B cell (primary cell): ENCODE data around the gene PARP3. TPM values are rescaled to one million over a fixed set of nuclear protein-coding genes. Genes with fewer than 3 reads are reported as not detected.

Experiments
- ATAC-seq: fragments of 200-7000 bp; cut with Tn5 transposase; one replicate; pipeline ENCODE4 v1.10.0; 2021; ENCODE audit warnings: low read depth, mild to moderate bottlenecking, moderate number of reproducible peaks, moderate library complexity
- CTCF ChIA-PET: fragments of 350-600 bp; sonication (Branson Sonifier 250); formaldehyde crosslinking; loops from one replicate; lab custom pipeline; 2021; ENCODE audit warnings: antibody characterized with exemption, inconsistent platforms; lab: Charles Lee
- POLR2A ChIA-PET: fragments of 350-600 bp; sonication (Branson Sonifier 250); formaldehyde crosslinking; loops from one replicate; lab custom pipeline; 2021; ENCODE audit warnings: antibody characterized with exemption; lab: Charles Lee
- DNase-seq: peaks from one replicate; pipeline ENCODE4 v3.0.0; 2013
- H2AFZ ChIP-seq: 2 replicates; pipeline ENCODE4 v1.6.1; 2012; ENCODE audit warnings: mild to moderate bottlenecking, low read depth, low read length; ENCODE audit not compliant: insufficient read depth, poor library complexity, severe bottlenecking
- H3K27ac ChIP-seq, 2 donors: 1 replicate in 1 of 2; 2 replicates in 1 of 2; pipeline ENCODE4 v1.5.1; 2012 to 2013; ENCODE audit warnings: low read length in 2 of 2, mild to moderate bottlenecking in 2 of 2, moderate library complexity in 1 of 2
- H3K27me3 ChIP-seq, 4 experiments: fragments of 200-600 bp in 1 of 4; sonication (generic) in 1 of 4; replicated peaks in 1 of 4; 1 replicate in 2 of 4; 2 replicates in 2 of 4; pipeline versions ENCODE4 v1.6.1 to v1.7.0; 2013 to 2016; ENCODE audit warnings: low read length in 3 of 4, mild to moderate bottlenecking in 2 of 4, mixed read lengths in 1 of 4, moderate library complexity in 1 of 4; ENCODE audit not compliant: insufficient read depth in 4 of 4, control insufficient read depth in 3 of 4; ENCODE audit errors: control extremely low read depth in 1 of 4
- H3K36me3 ChIP-seq, 2 experiments: replicated peaks in 1 of 2; 1 replicate in 1 of 2; 2 replicates in 1 of 2; pipeline versions ENCODE4 v1.6.1 to v1.7.1; 2013; ENCODE audit warnings: low read length in 1 of 2; ENCODE audit not compliant: insufficient read depth in 2 of 2, control insufficient read depth in 1 of 2; ENCODE audit errors: control extremely low read depth in 1 of 2, extremely low read depth in 1 of 2
- H3K4me1 ChIP-seq, 2 donors: fragments of 200-600 bp in 1 of 2; sonication (generic) in 1 of 2; 1 replicate in 1 of 2; 2 replicates in 1 of 2; pipeline versions ENCODE4 v1.5.1 to v1.6.1; 2013 to 2017; ENCODE audit warnings: low read length in 2 of 2; ENCODE audit not compliant: control insufficient read depth in 2 of 2, insufficient read depth in 2 of 2
- H3K4me2 ChIP-seq: replicated peaks from 2 replicates; pipeline ENCODE3; 2012; ENCODE audit warnings: mild to moderate bottlenecking, low read depth, low read length; ENCODE audit not compliant: poor library complexity, severe bottlenecking
- H3K4me3 ChIP-seq, 5 experiments: fragments of 200-600 bp in 1 of 5; sonication (generic) in 1 of 5; 1 replicate in 3 of 5; 2 replicates in 2 of 5; pipeline versions ENCODE4 v1.5.1 to v1.7.0; 2011 to 2016; ENCODE audit warnings: low read length in 4 of 5, mild to moderate bottlenecking in 4 of 5, low read depth in 2 of 5, control low read depth in 1 of 5, moderate library complexity in 1 of 5; ENCODE audit not compliant: insufficient read depth in 1 of 5; ENCODE audit errors: control extremely low read depth in 1 of 5, extremely low read depth in 1 of 5
- H3K79me2 ChIP-seq: fragments of 200-600 bp; sonication (generic); one replicate; pipeline ENCODE4 v1.6.0; 2016; ENCODE audit warnings: low read length; ENCODE audit not compliant: control insufficient read depth, insufficient read depth
- H3K9ac ChIP-seq: fragments of 200-600 bp; sonication (generic); 2 replicates; pipeline ENCODE4 v1.6.1; 2017; ENCODE audit warnings: mild to moderate bottlenecking, low read length, moderate library complexity
- H3K9me3 ChIP-seq, 3 donors: one replicate each; pipeline versions ENCODE4 v1.6.1 to v1.7.1; 2013; ENCODE audit warnings: low read length in 2 of 3; ENCODE audit not compliant: control insufficient read depth in 2 of 3, insufficient read depth in 1 of 3; ENCODE audit errors: control extremely low read depth in 1 of 3
- H4K20me1 ChIP-seq: 2 replicates; pipeline ENCODE4 v1.6.0; 2012; ENCODE audit warnings: mild to moderate bottlenecking, low read length; ENCODE audit not compliant: insufficient read depth, control insufficient read depth, poor library complexity, severe bottlenecking
- H3K27ac Mint-ChIP-seq: one replicate; pipeline ENCODE4 v1.8.0; 2021; ENCODE audit warnings: mixed read lengths
- H3K27me3 Mint-ChIP-seq: one replicate; pipeline ENCODE4 v1.8.0; 2021; ENCODE audit warnings: mixed read lengths
- H3K4me1 Mint-ChIP-seq: one replicate; pipeline ENCODE4 v1.8.0; 2021; ENCODE audit warnings: mixed read lengths
- H3K4me3 Mint-ChIP-seq: one replicate; pipeline ENCODE4 v1.8.0; 2021; ENCODE audit warnings: mixed read lengths
- H3K9me3 Mint-ChIP-seq: one replicate; pipeline ENCODE4 v1.8.0; 2022; ENCODE audit warnings: mixed read lengths; ENCODE audit not compliant: insufficient read depth
- CTCF ChIP-seq: fragments of 200-600 bp; IDR thresholded peaks from one replicate; pipeline ENCODE4 v1.8.0; 2022; ENCODE audit warnings: antibody characterized with exemption, mild to moderate bottlenecking
- EZH2 ChIP-seq: IDR thresholded peaks from 2 replicates; pipeline ENCODE4 v1.6.1; 2012; ENCODE audit warnings: borderline replicate concordance, low read depth, mild to moderate bottlenecking, moderate library complexity, low read length; ENCODE audit not compliant: insufficient read depth, poor library complexity, severe bottlenecking
- WGBS: methylation state at CpG from one replicate; pipeline ENCODE4 v1.1.5; 2013; ENCODE audit warnings: missing lambda C conversion rate; ENCODE audit not compliant: insufficient coverage; 5-methylcytosine and 5-hydroxymethylcytosine counted together
- intact Hi-C: fragments of 100-400 bp; cut with micrococcal nuclease; formaldehyde crosslinking; loops from one replicate; pipeline ENCODE4 v1.10.0; 2022
- polyA plus RNA-seq: library from polyadenylated mRNA; depleted of rRNA; stranded (reverse); fragments of >200 nt; gene quantifications from 2 replicates; pipeline ENCODE4 v1.2.3, GENCODE V29; 2012
- total RNA-seq, 2 donors: library from RNA; stranded (reverse); fragments of 120-200 nt in 1 of 2; gene quantifications; 1 replicate in 1 of 2; 2 replicates in 1 of 2; pipeline versions ENCODE4 v1.2.3 to v1.2.4, GENCODE V29; 2013 to 2022

Gene PARP3
- total and polyA plus RNA-seq, 2 donors (not counting 1 experiment from before 2014, with no cell fraction given) = 17.7 to 29.7 TPM

- no peak overlapping the region for H3K4me3 Mint-ChIP-seq
- H3K4me3 ChIP-seq = no peak overlapping the region
- WGBS = 100% methylated on average over 5 of the region's 6 CpGs
- no peaks in the 10 kb centered on the region for H3K9me3 Mint-ChIP-seq
- ChIA-PET POLR2A (no interaction called here), CTCF (no interaction called here)
- H3K4me1 Mint-ChIP-seq = no peaks in the 10 kb centered on the region
- ATAC-seq (no peak), DNase-seq (no peak)
- no peak overlapping the region for H3K9ac ChIP-seq
- H3K79me2 ChIP-seq = no peaks in the 10 kb centered on the region
- no peak for TF ChIP-seq EZH2
- no peak for TF ChIP-seq CTCF
- no peak overlapping the region for H2AFZ ChIP-seq
- no peaks in the 10 kb centered on the region for H3K27me3 Mint-ChIP-seq
- no peaks in the 10 kb centered on the region for H3K27me3 ChIP-seq
- intact Hi-C loops = no loop called here
- peaks cover 4 to 42% of the 10 kb centered on the region in 2 experiments for H3K36me3 ChIP-seq
- H3K4me2 ChIP-seq = no peak overlapping the region
- no peaks in the 10 kb centered on the region for H3K4me1 ChIP-seq
- no peak overlapping the region for H3K27ac ChIP-seq
- H3K27ac Mint-ChIP-seq = no peak overlapping the region
- no peaks in the 10 kb centered on the region for H4K20me1 ChIP-seq
- no peaks in the 10 kb centered on the region for H3K9me3 ChIP-seq
These were observed 10.4 kb upstream of the PARP3 start for GRCh38 chr3:51931756-51932155.

DNA sequence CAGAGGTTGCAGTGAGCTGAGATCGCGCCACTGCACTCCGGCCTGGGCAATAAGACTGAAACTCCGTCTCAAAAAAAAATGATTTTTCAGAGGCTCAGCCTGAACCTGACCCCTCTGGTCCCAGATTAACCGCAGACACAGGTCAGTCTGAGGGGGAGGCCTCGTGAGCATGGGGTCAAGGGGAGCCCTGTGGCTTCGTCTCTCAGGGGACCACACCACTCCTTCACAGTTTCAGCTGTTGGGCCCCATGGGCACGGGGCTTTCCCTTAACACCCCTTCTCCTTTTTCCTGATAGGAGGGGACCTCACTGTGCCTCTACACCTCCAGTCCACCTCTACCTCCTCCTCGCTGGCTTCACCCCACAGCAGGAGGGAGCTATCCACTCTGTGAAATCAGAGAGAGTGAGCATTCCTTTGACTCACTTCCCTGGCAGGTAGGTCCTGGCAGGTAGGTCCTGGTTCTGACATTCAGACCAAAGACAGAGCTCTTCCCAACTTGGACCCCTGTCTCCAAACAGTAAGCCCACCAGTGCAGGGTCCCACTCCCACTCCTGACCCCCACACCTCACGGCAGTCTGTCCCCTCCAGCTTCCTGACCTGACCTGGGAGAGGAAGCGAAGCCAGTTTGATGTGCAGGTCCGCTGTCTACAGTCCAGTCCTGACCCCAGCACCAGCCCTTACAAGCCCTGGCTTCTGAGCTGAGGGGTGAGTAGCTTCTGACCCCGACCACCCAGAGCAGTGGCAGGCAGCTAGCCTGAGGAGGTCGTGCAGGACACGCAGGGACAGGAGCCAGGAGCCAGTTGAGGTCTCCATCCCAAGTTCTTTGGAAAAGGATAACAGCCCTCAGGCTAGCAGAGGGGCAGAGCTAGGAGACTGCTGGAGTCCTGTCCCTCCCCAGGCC is 9.4 kb upstream of the PARP3 start:
- Histone ChIP-seq H3K4me1 (no peaks in the 10 kb centered on the region), H3K4me3 (no peak overlapping the region), H3K79me2 (no peaks in the 10 kb centered on the region), H2AFZ (no peak overlapping the region), H3K36me3 (peaks cover 4 to 50% of the 10 kb centered on the region in 2 experiments), H3K9ac (no peak overlapping the region), H3K9me3 (no peaks in the 10 kb centered on the region), H4K20me1 (no peaks in the 10 kb centered on the region), H3K27ac (no peak overlapping the region), H3K4me2 (no peak overlapping the region), H3K27me3 (no peaks in the 10 kb centered on the region)
- H3K9me3 Mint-ChIP-seq = no peaks in the 10 kb centered on the region
- no peak overlapping the region for H3K4me3 Mint-ChIP-seq
- intact Hi-C loops = no loop called here
- DNase-seq = no peak
- ChIA-PET POLR2A (no interaction called here), CTCF (no interaction called here)
- no peaks in the 10 kb centered on the region for H3K4me1 Mint-ChIP-seq
- TF ChIP-seq CTCF (no peak), EZH2 (no peak)
- no peak for ATAC-seq
- no peaks in the 10 kb centered on the region for H3K27me3 Mint-ChIP-seq
- H3K27ac Mint-ChIP-seq = no peak overlapping the region
- WGBS = 91% methylated on average over 15 of the region's 15 CpGs
